ENCODE measurements around the gene NME1. TPM values are rescaled to one million over a fixed set of nuclear protein-coding genes. Genes with fewer than 3 reads are reported as not detected.

Gene NME1
- total RNA-seq, 1 experiment from 2014 or later, result 314 TPM

DNA sequence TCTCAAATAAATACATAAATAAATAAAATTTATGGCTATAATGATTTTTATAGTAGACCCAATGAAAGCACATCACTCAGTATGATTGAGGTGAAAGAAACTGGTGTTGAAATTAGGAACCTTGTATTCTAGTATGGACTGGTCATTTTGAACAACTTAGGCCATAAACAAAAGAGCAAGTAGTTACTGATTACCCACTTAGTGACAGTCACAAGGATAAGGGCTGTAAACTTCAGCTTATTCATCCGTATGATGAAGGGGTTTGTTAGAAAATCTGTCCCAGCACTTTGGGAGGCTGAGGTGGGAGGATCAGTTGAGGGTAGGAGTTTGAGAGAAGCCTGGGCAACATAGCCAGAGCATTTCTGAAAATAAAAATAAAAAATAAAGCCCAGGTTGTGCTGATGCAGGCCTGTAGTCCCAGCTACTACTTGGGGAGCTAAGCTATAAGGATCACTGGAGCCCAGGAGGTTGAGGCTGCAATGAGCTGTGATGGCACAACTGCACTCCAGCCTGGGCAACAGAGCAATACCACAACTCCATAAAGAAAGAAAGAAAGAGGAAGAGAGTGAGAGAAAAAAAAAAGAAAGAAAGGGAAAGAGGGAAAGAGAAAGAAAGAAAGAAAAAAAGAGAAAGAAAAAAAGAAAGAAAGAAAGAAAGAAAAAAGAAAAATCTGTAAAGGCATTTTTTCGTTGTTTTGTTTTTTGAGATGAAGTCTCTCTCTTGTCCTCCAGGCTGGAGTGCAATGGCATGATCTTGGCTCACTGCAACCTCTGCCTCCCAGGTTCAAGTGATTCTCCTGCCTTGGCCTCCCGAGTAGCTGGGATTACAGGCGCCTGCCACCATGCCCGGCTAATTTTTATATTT, 28.5 kb upstream of the NME1 start:
- Histone ChIP-seq H3K4me1 (replicated peaks) (peaks cover 31% of the 10 kb centered on the region), H3K27ac (no peak overlapping the region), H3K27me3 (replicated peaks) (no peaks in the 10 kb centered on the region), H3K36me3 (peaks cover 6% of the 10 kb centered on the region), H3K4me3 (no peak overlapping the region), H3K9me3 (replicated peaks) (no peaks in the 10 kb centered on the region)
- no peak for DNase-seq (ENCODE audit: low read depth in 1 of 2, low spot score in 2 of 2)

DNA sequence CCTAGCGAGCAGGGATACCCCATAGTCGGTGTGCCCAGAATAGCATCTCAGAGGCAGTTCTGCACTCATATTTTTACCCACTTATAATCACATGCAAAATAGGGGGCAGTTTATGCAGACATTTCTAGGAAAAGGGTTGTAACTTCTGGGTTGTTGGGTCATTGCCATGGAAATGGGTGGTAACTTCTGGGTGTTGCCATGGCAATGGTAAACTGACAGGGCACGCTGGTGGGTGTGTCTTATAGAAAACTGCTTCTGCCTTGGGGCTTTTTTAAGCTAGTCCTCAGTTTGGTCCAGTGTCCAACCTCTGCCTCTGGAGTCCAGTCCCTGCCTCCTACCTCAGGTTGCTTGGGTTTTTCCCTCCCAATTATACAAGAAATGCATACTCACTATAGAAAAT, 25.3 kb upstream of the NME1 start:
- no peaks in the 10 kb centered on the region for H3K9me3 ChIP-seq (replicated peaks)
- no peaks in the 10 kb centered on the region for H3K36me3 ChIP-seq
- no peaks in the 10 kb centered on the region for H3K27me3 ChIP-seq (replicated peaks)
- DNase-seq (ENCODE audit: low read depth in 1 of 2, low spot score in 2 of 2), result no peak
- H3K4me1 ChIP-seq (replicated peaks), result peaks cover 23% of the 10 kb centered on the region
- H3K4me3 ChIP-seq, result no peak overlapping the region
- no peak overlapping the region for H3K27ac ChIP-seq

DNA sequence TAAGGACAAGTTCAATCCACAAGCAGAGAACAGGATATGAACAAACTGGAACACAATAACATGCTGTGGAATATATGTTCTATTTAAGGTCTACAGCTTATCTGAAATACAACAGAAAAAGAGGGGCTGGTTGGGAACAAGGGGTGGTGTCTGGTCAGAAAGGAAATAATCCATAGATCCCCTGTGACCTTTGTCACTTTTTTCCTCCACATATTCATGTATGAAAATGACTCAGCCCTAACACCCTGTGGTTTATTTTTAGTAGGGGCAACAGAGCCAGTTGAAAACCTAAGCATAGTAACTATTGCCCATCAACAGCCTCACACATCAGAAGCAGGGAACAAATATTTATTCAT, 20.4 kb upstream of the NME1 start:
- Histone ChIP-seq H3K4me1 (replicated peaks) (peaks cover 23% of the 10 kb centered on the region), H3K27me3 (replicated peaks) (no peaks in the 10 kb centered on the region), H3K4me3 (no peak overlapping the region), H3K36me3 (no peaks in the 10 kb centered on the region), H3K9me3 (replicated peaks) (no peaks in the 10 kb centered on the region), H3K27ac (peak overlapping the region; percentile 69)
- DNase-seq (ENCODE audit: low read depth in 1 of 2, low spot score in 2 of 2), result no peak

DNA sequence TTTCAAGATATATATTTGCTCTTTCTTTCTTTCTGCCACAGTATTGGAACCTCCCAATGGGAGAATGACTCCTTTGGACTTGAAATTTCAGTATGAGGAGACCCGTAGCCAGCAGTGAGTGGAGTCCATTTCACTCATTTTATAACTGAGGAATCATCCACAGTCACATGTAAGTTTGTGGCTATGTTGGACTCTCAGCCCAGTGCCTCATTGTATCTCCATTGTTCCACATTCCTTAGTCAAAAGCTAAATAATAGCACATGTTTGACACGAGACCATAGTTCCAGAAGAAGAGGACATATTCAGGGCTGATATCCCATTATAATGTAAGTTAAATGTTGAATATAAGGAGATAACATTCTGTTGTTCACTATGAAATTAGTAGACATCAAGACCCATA, 20.0 kb upstream of the NME1 start:
- Histone ChIP-seq H3K4me3 (no peak overlapping the region), H3K27ac (peak overlapping the region; percentile 69), H3K4me1 (replicated peaks) (peaks cover 20% of the 10 kb centered on the region), H3K9me3 (replicated peaks) (no peaks in the 10 kb centered on the region), H3K27me3 (replicated peaks) (no peaks in the 10 kb centered on the region), H3K36me3 (no peaks in the 10 kb centered on the region)
- DNase-seq (ENCODE audit: low read depth in 1 of 2, low spot score in 2 of 2), result peak in 1 of 2 experiments; percentile 53

DNA sequence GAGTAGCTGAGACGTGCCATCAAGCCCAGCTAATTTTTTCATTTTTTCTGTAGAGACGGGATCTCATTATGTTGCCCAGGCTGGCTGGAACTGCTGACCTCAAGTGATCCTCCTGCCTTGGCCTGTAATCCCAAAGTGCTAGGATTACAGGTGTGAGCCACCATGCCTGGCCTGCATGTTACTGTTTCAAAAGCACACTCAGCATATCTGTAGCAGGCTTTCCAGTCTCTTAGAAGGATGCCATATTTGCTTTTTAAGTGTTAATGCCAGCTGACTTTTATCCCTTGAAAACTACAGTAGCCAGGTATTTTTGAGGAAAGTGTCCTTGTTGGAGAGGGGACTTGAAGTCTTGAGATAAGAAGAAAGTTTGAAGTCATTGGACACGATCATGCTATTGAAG, 17.4 kb upstream of the NME1 start:
- Histone ChIP-seq H3K36me3 (no peaks in the 10 kb centered on the region), H3K27ac (no peak overlapping the region)

DNA sequence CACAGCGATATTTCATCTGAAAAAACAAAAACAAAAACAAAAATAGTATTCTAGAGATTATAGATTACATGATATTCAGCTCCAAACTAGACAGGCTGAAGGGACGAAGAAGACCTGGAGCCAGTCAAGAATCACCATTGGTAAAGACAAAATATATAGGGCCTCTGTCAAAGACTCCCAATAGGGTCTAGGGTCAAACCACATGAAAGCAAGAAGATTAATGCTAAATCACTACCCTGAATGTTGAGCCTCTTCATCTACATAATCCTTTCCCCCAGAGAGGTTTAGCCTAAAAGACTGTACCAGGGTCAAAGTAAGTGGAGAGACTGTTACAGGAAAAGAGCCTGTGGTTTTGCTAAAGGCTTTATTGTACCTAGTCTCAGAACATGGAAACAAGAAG, 10.8 kb upstream of the NME1 start:
- no peak overlapping the region for H3K4me3 ChIP-seq
- no peaks in the 10 kb centered on the region for H3K36me3 ChIP-seq
- DNase-seq (ENCODE audit: low read depth in 1 of 2, low spot score in 2 of 2), result no peak
- no peak overlapping the region for H3K27ac ChIP-seq
- H3K27me3 ChIP-seq (replicated peaks), result no peaks in the 10 kb centered on the region
- no peaks in the 10 kb centered on the region for H3K9me3 ChIP-seq (replicated peaks)
- peaks cover 8% of the 10 kb centered on the region for H3K4me1 ChIP-seq (replicated peaks)

More for the DNA sequence above, 17.4 kb upstream of the NME1 start:
- no peaks in the 10 kb centered on the region for H3K9me3 ChIP-seq (replicated peaks)
- DNase-seq (ENCODE audit: low read depth in 1 of 2, low spot score in 2 of 2), result no peak
- H3K27me3 ChIP-seq (replicated peaks), result no peaks in the 10 kb centered on the region
- H3K4me1 ChIP-seq (replicated peaks), result peaks cover 20% of the 10 kb centered on the region
- H3K4me3 ChIP-seq, result no peak overlapping the region

DNA sequence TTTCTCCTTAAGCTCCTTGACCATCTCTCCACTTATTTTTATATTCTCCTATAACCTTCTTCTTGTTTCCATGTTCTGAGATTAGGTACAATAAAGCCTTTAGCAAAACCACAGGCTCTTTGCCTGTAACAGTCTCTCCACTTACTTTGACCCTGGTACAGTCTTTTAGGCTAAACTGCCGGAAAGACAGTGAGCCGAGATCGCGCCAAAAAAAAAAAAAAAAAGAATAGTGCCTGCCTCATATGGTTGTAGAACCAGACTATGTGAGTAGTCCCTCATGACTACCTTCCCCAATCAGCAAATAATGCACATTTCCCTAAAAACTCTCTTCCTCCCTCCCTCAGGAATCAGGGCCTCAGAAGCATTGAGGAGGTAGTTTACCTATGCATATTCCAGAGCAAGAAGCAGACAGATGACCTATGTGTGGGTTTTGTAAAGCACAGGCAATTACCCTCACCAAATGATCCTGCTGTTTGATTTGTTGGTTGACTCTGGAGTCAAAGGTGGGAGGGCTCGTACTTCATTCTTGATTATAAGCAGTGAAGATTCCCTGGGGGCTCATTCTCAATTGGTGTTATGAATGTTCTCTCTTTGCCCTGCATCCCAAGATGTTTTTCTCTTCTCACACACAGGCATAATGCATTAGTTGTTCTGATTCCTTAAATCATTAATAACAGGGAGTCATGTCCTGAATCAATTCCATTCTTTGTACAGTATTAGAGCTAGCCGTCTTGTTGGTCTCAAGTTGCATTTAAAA, 8.9 kb upstream of the NME1 start:
- Histone ChIP-seq H3K27ac (no peak overlapping the region), H3K4me1 (replicated peaks) (peaks cover 15% of the 10 kb centered on the region), H3K9me3 (replicated peaks) (no peaks in the 10 kb centered on the region), H3K27me3 (replicated peaks) (no peaks in the 10 kb centered on the region), H3K36me3 (no peaks in the 10 kb centered on the region), H3K4me3 (no peak overlapping the region)
- no peak for DNase-seq (ENCODE audit: low read depth in 1 of 2, low spot score in 2 of 2)

DNA sequence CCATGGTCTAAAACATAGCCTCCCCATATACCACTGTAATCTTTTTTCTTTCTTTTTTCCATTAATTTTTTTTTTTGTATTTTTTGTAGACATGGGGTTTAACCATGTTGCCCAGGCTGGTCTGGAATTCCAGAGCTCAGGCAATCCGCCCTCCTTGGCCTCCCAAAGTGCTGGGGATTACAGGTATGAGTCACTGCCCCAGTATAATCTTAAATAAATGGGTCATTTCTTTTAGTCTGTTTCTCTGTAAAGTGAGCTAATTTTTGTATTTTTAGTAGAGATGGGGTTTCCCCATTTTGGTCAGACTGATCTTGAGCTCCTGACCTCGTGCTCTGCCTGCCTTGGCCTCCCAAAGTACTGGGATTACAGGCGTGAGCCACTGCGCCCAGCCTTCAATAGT, 5.7 kb upstream of the NME1 start:
- H3K27me3 ChIP-seq (replicated peaks), result no peaks in the 10 kb centered on the region
- H3K4me1 ChIP-seq (replicated peaks), result peaks cover 20% of the 10 kb centered on the region
- no peak overlapping the region for H3K4me3 ChIP-seq
- no peaks in the 10 kb centered on the region for H3K36me3 ChIP-seq
- no peaks in the 10 kb centered on the region for H3K9me3 ChIP-seq (replicated peaks)
- peak; percentile 69 to 78 for DNase-seq (ENCODE audit: low read depth in 1 of 2, low spot score in 2 of 2)
- H3K27ac ChIP-seq, result peak overlapping the region; percentile 40

DNA sequence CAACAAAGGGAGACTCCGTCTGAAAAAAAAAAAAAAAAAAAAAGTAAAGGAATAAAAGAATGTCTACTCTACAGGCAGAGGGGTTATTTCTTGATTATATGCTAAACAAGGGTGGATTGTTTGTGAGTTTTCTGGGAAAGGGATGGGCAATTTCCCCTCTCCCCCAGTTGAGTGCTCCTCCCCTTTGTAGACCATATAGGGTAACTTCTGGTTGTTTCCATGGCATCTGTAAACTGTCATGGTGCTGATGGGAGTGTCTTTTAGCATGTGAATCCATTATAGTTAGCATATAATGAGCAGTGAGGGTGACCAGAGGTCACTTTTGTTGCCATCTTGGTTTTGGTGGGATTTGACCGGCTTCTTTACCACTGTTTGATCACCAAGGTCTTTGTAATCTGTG, 4.2 kb upstream of the NME1 start:
- Histone ChIP-seq H3K36me3 (peaks cover 4% of the 10 kb centered on the region), H3K4me1 (replicated peaks) (peaks cover 25% of the 10 kb centered on the region), H3K9me3 (replicated peaks) (no peaks in the 10 kb centered on the region), H3K27ac (no peak overlapping the region), H3K27me3 (replicated peaks) (no peaks in the 10 kb centered on the region), H3K4me3 (no peak overlapping the region)
- no peak for DNase-seq (ENCODE audit: low read depth in 1 of 2, low spot score in 2 of 2)

DNA sequence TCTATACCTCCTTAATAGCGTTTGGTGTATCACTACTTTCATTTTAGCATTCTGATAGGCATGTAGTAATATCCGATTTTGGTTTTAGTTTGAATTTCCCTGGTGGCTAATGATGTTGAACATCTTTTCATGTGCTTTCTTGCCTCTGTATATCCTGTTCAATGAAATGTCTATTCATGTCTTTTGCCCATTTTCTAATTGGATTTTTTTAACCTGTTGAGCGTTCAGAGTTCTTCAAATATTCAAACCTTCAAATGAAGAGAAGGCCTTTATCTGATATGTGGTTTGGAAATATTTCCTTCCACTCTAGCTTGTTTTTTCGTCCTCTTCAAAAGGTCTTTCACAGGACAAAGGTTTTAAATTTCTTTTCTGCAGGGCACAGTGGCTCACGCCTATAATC, 2.4 kb upstream of the NME1 start:
- Histone ChIP-seq H3K9me3 (replicated peaks) (no peaks in the 10 kb centered on the region), H3K36me3 (peaks cover 16% of the 10 kb centered on the region), H3K27ac (no peak overlapping the region), H3K4me1 (replicated peaks) (peaks cover 32% of the 10 kb centered on the region), H3K27me3 (replicated peaks) (no peaks in the 10 kb centered on the region), H3K4me3 (no peak overlapping the region)
- no peak for DNase-seq (ENCODE audit: low read depth in 1 of 2, low spot score in 2 of 2)

DNA sequence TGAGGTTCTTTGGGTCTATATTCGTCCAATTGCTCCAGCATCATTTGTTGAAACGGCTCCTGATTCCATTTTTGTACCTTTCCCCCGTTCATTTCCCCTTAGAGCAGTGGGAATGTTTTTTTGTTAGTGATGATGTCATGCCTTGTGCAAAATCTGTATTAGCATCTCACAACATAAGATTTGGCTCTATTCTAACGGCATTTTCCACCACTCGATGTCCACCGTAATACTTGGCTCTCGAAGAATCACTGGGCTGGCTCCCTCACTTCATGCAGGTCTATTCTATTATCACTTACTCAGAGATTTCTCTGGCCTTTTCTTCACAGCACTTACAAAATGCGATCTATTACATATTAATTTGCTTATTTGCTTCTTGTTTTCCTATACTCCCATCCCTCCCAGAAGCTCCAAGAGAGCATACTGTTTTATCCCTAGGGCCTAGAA, 571 bp upstream of the NME1 start:
- Histone ChIP-seq H3K27ac (peak overlapping the region; percentile 71), H3K4me3 (peak overlapping the region; percentile 61), H3K27me3 (replicated peaks) (no peaks in the 10 kb centered on the region), H3K4me1 (replicated peaks) (peaks cover 22% of the 10 kb centered on the region), H3K9me3 (replicated peaks) (no peaks in the 10 kb centered on the region), H3K36me3 (peaks cover 31% of the 10 kb centered on the region)
- no peak for DNase-seq (ENCODE audit: low read depth in 1 of 2, low spot score in 2 of 2)

DNA sequence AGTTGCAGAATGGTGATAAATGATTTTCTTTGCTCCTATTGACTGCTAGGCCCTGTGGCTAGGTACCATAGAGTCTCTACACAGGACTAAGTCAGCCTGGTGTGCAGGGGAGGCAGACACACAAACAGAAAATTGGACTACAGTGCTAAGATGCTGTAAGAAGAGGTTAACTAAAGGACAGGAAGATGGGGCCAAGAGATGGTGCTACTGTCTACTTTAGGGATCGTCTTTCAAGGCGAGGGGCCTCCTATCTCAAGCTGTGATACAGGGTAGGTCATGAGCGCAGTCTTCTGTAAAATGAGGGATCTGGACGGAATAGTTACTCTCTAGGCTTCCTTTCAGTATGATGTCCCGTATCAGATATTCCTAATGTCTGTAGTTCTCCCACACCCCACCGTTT, 817 bp downstream of the NME1 start:
- peaks cover 17% of the 10 kb centered on the region for H3K4me1 ChIP-seq (replicated peaks)
- no peaks in the 10 kb centered on the region for H3K27me3 ChIP-seq (replicated peaks)
- H3K27ac ChIP-seq, result no peak overlapping the region
- DNase-seq (ENCODE audit: low read depth in 1 of 2, low spot score in 2 of 2), result peak in 1 of 2 experiments; percentile 28
- H3K36me3 ChIP-seq, result peaks cover 43% of the 10 kb centered on the region
- no peaks in the 10 kb centered on the region for H3K9me3 ChIP-seq (replicated peaks)
- H3K4me3 ChIP-seq, result peak overlapping the region; percentile 61

DNA sequence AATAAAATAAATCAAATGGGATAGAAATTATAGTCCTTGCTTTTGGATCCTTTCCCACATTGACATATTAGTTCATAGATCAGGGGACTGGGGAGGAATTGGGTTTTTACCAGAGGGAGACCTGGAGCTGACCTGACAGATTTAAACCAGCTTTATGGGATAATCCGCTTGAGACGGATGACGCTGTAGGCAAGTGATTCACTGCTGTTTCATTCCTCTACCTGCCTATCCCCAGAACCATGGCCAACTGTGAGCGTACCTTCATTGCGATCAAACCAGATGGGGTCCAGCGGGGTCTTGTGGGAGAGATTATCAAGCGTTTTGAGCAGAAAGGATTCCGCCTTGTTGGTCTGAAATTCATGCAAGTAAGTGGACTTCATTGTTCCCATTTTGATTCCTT, 2.1 kb downstream of the NME1 start:
- H3K27ac ChIP-seq, result no peak overlapping the region

DNA sequence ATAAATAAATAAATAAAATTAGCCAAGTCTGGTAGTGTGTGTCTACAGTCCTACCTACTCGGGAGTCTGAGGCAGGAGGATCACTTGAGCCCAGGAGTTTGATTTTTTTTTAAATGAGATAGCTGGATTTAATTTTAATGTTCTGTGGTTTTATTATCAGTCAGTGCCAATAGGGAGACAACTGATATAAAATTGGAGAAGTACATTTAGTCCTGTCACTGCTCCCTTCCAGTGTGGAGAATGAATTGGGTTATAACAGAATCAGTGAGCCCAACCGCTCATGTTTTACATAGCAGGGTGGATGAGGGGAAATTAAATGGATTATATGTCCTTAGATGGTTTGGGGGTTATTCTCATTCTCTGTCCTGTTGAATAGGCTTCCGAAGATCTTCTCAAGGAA, 6.2 kb downstream of the NME1 start:
- Histone ChIP-seq H3K9me3 (replicated peaks) (no peaks in the 10 kb centered on the region), H3K27me3 (replicated peaks) (no peaks in the 10 kb centered on the region), H3K36me3 (peaks cover 78% of the 10 kb centered on the region), H3K4me3 (no peak overlapping the region), H3K27ac (no peak overlapping the region), H3K4me1 (replicated peaks) (peaks cover 3% of the 10 kb centered on the region)
- DNase-seq (ENCODE audit: low read depth in 1 of 2, low spot score in 2 of 2), result no peak

More for the DNA sequence above, 2.1 kb downstream of the NME1 start:
- no peak overlapping the region for H3K4me3 ChIP-seq
- peaks cover 56% of the 10 kb centered on the region for H3K36me3 ChIP-seq
- DNase-seq (ENCODE audit: low read depth in 1 of 2, low spot score in 2 of 2), result no peak
- H3K27me3 ChIP-seq (replicated peaks), result no peaks in the 10 kb centered on the region
- no peaks in the 10 kb centered on the region for H3K9me3 ChIP-seq (replicated peaks)
- H3K4me1 ChIP-seq (replicated peaks), result peaks cover 17% of the 10 kb centered on the region

Data from SJSA1 (cell line).